Measurements from ENCODE around the gene CHST3. TPM values are rescaled to one million over a fixed set of nuclear protein-coding genes. Genes with fewer than 3 reads are reported as not detected.
A peak's percentile ranks its signal among the peaks of the same experiment; 100 is the strongest.

CHST3 gene
- total RNA-seq, 1 donor: 43.1 TPM

DNA sequence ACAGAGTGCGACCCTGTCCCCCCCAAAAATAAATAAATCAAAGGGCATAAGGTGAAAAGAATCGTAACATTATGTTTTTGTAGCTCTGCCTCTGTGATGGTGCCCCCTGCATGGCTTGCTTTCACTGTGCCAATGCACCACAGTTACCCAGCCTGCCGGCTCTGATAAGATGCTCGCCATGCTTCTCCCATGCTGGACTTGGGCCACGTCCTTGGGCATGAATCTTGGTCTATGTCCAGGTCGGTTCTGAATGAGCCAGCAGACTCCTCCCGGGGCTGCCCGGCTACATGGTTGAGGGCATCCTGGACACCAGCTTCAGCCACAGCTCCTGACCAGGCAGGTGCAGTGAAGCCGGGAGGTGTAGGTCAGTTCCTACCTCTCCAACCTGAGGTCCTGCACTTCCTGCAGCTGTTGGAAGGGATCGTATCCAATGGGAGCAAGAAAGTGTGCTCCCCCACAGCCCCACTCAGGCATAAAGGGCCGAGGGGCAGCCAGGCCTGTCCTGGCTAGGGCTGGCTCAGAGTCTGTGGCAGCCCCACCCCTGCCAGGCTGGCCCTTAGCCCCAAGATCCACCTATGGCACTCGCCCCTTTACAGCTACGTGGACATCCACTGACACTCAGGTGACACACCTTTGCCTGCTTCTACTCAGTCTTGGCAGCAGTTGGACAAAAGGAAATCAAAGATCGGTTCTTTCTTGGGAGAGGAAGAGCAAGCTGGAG is 34.1 kb downstream of the CHST3 start:
- TF ChIP-seq, protein P1, sequence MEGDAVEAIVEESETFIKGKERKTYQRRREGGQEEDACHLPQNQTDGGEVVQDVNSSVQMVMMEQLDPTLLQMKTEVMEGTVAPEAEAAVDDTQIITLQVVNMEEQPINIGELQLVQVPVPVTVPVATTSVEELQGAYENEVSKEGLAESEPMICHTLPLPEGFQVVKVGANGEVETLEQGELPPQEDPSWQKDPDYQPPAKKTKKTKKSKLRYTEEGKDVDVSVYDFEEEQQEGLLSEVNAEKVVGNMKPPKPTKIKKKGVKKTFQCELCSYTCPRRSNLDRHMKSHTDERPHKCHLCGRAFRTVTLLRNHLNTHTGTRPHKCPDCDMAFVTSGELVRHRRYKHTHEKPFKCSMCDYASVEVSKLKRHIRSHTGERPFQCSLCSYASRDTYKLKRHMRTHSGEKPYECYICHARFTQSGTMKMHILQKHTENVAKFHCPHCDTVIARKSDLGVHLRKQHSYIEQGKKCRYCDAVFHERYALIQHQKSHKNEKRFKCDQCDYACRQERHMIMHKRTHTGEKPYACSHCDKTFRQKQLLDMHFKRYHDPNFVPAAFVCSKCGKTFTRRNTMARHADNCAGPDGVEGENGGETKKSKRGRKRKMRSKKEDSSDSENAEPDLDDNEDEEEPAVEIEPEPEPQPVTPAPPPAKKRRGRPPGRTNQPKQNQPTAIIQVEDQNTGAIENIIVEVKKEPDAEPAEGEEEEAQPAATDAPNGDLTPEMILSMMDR (IDR thresholded peaks at IDR 0.05; ENCODE audit: extremely low read depth, low read depth, low read length): no peak

DNA sequence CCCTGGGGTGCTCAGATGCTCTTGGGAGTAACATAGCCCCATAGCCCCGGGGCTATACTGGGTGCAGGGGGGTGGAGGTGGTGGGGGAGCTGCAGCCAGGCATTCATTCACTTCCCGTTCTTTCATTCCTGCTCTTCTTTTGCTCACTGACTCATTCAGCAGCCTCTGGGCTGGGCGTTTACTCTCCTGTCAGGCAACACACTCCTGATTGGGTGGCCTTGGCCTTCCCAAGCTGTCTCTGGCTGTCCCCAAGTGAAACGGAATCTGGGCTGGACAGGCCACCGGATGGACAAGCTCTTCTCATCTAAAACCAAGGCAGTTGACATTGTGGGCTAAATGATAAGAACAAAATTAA is 34.6 kb downstream of the CHST3 start:
- peak overlapping the region; percentile 10 for H3K4me3 ChIP-seq (ENCODE audit: insufficient read depth, low read length)
- no peaks in the 10 kb centered on the region for H3K36me3 ChIP-seq (ENCODE audit: insufficient read depth, low read length)
- H3K4me1 ChIP-seq (ENCODE audit: insufficient read depth, low read length): peaks cover 31% of the 10 kb centered on the region
- no peaks in the 10 kb centered on the region for H3K27me3 ChIP-seq (ENCODE audit: insufficient read depth, low read length)
- DNase-seq (ENCODE audit: insufficient read length, low spot score, missing footprints): peak; percentile 97
- TF ChIP-seq, protein P1 (IDR thresholded peaks at IDR 0.05; ENCODE audit: extremely low read depth, low read depth, low read length): no peak
- no peak overlapping the region for H2AFZ ChIP-seq (ENCODE audit: low read length)
- peaks cover 98% of the 10 kb centered on the region for H3K79me2 ChIP-seq (ENCODE audit: insufficient read depth, low read length)
- peak overlapping the region; percentile 59 for H3K4me2 ChIP-seq (ENCODE audit: insufficient read depth, low read length)
- peaks cover 71% of the 10 kb centered on the region for H4K20me1 ChIP-seq (ENCODE audit: insufficient read depth, low read length)
- peak overlapping the region; percentile 83 for H3K27ac ChIP-seq (ENCODE audit: low read depth, low read length)
- no peaks in the 10 kb centered on the region for H3K9me3 ChIP-seq (ENCODE audit: low read depth, low read length)

More for the DNA sequence above, 34.1 kb downstream of the CHST3 start:
- Histone ChIP-seq H3K79me2 (ENCODE audit: insufficient read depth, low read length) (peaks cover 98% of the 10 kb centered on the region), H4K20me1 (ENCODE audit: insufficient read depth, low read length) (peaks cover 74% of the 10 kb centered on the region), H3K4me3 (ENCODE audit: insufficient read depth, low read length) (peak overlapping the region; percentile 10), H3K27ac (ENCODE audit: low read depth, low read length) (peak overlapping the region; percentile 83), H3K4me2 (ENCODE audit: insufficient read depth, low read length) (peak overlapping the region; percentile 59), H3K27me3 (ENCODE audit: insufficient read depth, low read length) (no peaks in the 10 kb centered on the region), H3K36me3 (ENCODE audit: insufficient read depth, low read length) (no peaks in the 10 kb centered on the region), H2AFZ (ENCODE audit: low read length) (no peak overlapping the region), H3K4me1 (ENCODE audit: insufficient read depth, low read length) (peaks cover 31% of the 10 kb centered on the region), H3K9me3 (ENCODE audit: low read depth, low read length) (no peaks in the 10 kb centered on the region)
- peak; percentile 23 for DNase-seq (ENCODE audit: insufficient read length, low spot score, missing footprints)

DNA sequence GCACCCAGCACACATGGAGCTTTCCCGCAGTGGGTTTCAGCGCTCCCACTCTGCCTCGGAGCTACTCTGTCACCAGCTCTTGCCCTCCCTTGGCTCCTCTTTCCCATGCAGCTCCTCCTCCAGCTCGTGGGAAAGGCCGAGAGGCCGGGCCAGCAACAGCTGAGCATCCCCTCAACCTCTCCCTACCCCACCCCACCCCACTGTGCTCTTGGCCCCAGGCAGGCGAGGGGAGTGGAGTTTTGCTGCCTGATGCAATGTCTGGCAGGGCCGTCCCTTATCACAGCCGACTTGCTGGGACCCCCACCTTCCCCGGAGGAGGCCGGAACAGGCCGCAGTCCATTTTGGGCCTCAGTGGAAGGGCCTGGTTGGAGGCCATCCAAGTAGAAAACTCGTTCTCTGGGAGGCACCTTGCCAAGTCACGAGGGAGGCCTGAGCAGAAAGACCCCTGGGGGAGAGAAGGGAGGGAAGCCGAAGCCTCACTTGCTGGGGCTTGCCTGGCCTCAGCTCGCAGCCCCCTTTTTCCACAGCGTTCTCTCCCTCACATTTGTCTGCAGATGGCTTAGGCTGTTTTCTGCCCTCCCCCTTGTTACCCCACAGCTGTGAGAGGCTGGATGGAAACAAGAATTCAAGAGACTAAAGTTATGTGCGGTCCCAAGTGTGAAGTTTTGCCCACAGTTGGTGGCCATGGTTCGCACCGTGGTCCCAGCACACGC is 35.3 kb downstream of the CHST3 start:
- TF ChIP-seq, protein P1 (IDR thresholded peaks at IDR 0.05; ENCODE audit: extremely low read depth, low read depth, low read length): no peak

More for the DNA sequence above, 35.3 kb downstream of the CHST3 start:
- Histone ChIP-seq H3K4me1 (ENCODE audit: insufficient read depth, low read length) (peaks cover 31% of the 10 kb centered on the region), H3K4me2 (ENCODE audit: insufficient read depth, low read length) (peak overlapping the region; percentile 59), H3K4me3 (ENCODE audit: insufficient read depth, low read length) (no peak overlapping the region), H2AFZ (ENCODE audit: low read length) (no peak overlapping the region), H3K9me3 (ENCODE audit: low read depth, low read length) (no peaks in the 10 kb centered on the region), H3K36me3 (ENCODE audit: insufficient read depth, low read length) (no peaks in the 10 kb centered on the region), H3K27me3 (ENCODE audit: insufficient read depth, low read length) (no peaks in the 10 kb centered on the region), H3K79me2 (ENCODE audit: insufficient read depth, low read length) (peaks cover 96% of the 10 kb centered on the region), H4K20me1 (ENCODE audit: insufficient read depth, low read length) (peaks cover 73% of the 10 kb centered on the region), H3K27ac (ENCODE audit: low read depth, low read length) (peak overlapping the region; percentile 83)
- peak; percentile 93 for DNase-seq (ENCODE audit: insufficient read length, low spot score, missing footprints)

Measured in osteoblast (primary cell).